ENCODE data around the gene SPATA6L.

Gene SPATA6L

DNA sequence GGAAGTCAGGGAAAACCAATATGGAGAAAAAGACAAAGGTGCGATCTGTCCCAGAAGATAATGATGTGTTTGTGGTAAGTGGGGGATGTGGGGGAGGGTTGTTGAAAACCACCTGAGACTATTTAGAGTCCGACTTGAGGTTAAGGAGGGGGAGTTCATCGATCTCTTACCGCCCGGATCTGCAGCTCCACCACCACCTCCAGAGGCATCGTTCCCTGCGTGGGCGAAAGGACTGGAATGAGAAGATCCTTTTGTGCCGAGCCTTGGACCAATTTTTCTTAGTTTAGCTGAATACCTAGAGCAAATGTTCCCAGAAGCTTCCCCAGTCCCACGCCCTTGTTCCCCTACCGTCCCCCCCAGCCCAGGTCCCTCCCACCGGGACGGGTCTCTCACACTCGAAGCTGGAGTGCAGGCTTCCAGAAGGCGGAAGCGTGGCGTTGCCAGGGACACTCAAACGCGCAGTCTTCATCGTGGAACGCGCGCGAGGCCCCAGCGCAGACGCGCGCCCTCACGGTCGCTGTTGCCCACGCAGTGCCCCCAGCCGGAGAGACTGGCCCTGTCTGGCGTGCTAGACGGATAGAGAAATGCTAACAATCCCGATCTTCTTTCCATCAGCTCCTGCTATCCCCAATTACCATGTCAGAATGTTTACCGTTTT lies at the start of gene SPATA6L:
SPATA6L (minus strand) TSS at position 439 of the 658 bp plus-strand sequence; CDS start at position 209, 230 bp downstream.
- in situ Hi-C loops (cut with MboI; ENCODE audit: low sequenced_read_pairs) = no loop called here

DNA sequence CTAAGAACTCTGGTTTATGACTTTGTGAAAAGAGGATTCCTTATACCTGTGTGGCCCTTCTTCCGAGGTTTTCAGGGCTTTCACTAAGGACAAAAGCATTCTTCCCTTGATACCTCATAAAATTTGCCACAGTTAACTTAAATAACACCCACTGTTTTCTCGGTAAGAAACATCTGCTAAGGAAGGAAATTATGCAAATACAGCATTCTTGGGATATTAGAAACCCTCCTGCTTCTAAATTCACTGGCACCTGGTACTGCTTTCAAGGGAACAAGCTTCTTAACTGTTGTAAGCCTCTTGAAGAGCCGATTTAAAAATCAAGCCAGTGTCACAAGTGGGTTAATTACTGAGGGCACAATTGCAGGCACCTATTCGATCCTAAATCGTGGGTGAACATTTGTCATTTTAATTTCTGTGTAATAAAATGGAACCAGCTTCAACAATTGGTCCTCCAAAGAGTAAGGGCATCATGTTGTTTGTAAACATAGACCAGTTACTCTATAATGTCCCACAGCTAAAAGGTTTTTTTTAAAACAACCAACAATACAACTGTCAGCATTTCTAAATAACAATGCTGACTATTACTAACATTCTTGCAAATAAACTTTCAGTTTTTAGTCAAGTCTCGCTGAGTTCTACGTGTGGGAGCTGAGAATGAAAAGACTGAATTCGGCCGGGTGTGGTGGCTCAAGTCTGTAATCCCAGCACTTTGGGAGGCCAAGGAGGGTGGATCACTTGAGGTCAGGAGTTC lies 48.2 kb upstream of the SPATA6L start:
- in situ Hi-C loops (cut with MboI; ENCODE audit: low sequenced_read_pairs) = no loop called here

DNA sequence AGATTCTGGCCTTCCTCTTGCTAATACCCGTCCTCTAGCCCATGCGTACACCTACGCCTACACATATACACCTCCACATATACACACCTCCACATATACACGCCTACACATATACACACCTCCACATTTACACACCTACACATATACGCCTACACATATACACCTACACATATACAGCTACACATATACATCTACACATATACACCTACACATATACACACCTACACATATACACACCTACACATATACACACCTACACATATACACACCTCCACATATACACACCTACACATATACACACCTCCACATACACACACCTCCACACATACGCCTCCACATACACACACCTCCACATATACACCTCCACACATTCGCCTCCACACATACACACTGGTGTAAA lies 47.6 kb upstream of the SPATA6L start:
- in situ Hi-C loops (cut with MboI; ENCODE audit: low sequenced_read_pairs) = no loop called here

- in situ Hi-C loops (cut with MboI; ENCODE audit: low sequenced_read_pairs) = no loop called here
Observed at GRCh38 chr9:4709380-4709779, 43.1 kb upstream of the SPATA6L start.

DNA sequence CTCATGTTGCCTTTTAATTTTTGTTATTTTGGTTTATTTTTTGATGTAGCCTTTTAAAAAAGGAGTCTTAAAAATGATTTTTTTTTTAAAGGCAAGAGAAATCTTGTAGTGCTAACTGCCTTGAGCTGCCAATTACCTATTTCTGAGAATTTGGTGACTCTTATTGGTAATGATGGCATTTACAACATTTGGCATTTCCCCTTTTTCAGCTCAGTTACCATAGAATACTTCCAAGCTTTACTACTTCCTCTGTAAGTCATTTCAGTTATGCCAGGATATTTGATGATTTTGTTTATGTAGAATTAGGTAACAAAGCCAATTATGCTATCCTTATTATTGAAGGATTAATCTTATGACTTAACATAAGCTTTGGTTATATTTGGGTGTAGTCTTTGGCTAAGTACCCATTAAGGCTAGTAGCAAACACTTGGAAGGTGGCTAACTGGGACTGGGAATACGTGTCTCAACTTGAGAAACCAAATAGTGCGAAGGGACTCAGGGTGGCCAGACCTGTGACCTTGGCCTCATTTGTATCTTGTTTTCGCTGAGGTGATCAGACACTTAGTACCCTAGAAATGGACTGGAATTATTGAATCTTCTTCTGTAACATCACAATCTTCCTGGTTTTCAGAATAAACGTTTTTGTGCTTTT lies 40.8 kb upstream of the SPATA6L start:
- in situ Hi-C loops (cut with MboI; ENCODE audit: low sequenced_read_pairs) = no loop called here

DNA sequence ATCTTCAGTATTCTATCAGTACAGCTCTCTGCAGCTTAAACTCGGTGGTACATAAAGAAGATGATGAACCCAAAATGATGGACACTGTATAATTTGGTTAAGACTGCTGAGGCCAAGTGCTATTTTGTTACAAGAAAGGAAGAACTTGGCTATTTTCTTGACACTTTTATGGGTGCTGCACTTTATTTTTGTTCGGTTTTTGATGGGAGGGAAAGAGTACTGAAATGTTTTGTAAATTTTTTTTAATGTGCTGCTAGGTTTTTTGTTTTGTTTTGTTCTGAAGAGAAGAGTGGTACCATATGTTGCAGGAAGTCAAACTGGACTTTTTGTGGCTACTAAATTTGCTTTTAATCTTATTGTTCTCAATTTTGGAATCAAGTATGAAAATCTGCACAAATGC lies 39.7 kb upstream of the SPATA6L start:
- in situ Hi-C loops (cut with MboI; ENCODE audit: low sequenced_read_pairs) = no loop called here

- in situ Hi-C loops (cut with MboI; ENCODE audit: low sequenced_read_pairs) = no loop called here
Observed at GRCh38 chr9:4704129-4704528, 37.8 kb upstream of the SPATA6L start.

DNA sequence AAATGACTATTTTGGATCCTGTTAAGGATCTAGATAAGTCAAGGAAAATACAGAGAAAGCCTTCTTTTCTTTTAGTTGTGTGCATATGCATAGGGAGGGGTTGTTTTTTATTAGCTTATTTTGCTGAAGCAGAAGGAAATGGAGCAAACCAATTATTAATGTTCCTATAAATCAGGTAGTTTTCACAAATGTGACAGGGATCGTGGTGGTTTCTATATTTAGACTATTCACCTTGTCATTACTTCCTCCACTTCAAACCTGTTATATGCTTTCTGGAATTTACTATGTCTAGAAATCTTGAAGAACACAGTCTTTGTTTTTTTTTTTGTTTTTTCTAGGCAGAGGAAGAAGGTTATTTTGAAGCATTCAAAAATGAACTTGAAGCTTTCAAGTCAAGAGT lies 35.2 kb upstream of the SPATA6L start:
- in situ Hi-C loops (cut with MboI; ENCODE audit: low sequenced_read_pairs) = no loop called here

DNA sequence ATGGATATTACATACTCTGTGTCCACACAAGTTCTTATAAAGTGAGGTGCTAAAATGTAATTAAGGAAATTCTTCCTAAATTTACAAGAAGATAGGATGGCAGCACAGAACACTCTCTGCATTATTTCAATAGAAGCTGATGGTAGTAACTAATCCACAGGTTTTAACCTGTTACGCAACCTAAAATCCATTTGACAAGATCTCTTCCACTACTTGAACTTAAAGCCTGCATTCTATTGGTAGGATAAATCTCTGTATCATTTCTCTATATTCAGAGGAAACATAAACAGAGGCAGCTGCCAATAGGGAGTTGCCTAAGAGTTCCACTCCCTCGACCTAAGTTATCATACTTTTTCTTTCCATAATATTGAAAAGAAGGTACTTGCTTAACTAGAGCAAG lies 34.7 kb upstream of the SPATA6L start:
- in situ Hi-C loops (cut with MboI; ENCODE audit: low sequenced_read_pairs) = no loop called here

GRCh38 chr9:4700091-4700490 lies 33.8 kb upstream of the SPATA6L start:
- in situ Hi-C loops (cut with MboI; ENCODE audit: low sequenced_read_pairs) = no loop called here

- in situ Hi-C loops (cut with MboI; ENCODE audit: low sequenced_read_pairs) = no loop called here
Observed at GRCh38 chr9:4691795-4692194, 25.5 kb upstream of the SPATA6L start.

DNA sequence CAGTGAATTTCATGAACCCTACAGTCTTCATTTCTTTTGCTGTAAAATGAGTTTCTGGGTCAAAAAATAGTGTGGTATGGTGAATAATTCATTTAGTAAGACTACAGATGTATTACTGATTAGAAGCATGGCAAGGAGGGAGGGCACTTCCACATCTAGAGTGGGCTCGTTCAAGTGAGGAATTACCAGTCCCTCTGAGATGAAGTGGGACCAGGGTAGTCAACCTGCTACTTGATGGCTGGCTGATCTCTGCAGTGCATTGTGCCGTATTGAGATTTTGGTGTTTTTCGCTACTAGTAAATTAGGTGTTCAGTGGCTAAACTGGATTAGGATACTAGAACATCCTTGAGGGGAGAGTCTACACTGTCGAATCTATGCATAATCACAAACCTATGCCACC lies 23.9 kb upstream of the SPATA6L start:
- in situ Hi-C loops (cut with MboI; ENCODE audit: low sequenced_read_pairs) = no loop called here

DNA sequence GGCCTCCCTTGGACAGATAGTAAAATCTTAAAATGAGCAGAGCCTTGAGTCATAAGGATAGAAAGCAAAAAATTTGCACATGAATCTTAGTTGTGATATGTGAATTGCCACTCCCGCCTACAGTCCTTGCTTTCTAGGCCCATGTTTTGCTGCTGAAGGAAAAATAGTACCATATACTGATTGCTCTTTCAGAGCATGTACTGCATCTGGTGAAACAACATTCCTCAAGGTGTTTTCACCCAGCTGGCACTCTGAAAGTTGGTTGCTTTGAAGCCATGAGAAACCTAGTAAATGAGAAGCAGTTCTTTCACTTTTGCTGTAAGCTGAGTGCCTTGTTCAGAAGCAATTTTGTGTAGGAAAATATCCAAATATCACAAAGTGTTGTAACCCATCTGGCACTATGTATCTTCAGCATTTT lies 23.4 kb upstream of the SPATA6L start:
- in situ Hi-C loops (cut with MboI; ENCODE audit: low sequenced_read_pairs) = no loop called here

- in situ Hi-C loops (cut with MboI; ENCODE audit: low sequenced_read_pairs) = no loop called here
Observed at GRCh38 chr9:4689021-4689420, 22.7 kb upstream of the SPATA6L start.

DNA sequence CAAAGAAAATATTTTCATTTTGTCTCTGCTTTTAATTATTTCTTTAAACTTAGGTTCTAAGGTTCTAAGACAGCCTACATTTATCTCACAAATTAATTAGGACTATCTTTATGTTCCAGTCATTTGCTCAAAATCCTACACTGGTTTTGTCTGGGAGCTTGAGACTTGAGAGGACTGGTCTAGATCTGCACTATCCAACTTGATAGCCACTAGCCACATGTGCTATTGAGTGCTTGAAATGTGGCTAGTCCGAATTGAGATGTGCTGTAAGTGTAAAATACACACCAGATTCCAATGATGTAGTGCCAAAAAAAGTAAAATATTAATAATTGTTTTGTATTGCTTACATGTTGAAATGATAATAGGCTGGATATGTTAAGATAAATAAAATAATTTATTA lies 20.3 kb upstream of the SPATA6L start:
- in situ Hi-C loops (cut with MboI; ENCODE audit: low sequenced_read_pairs) = no loop called here

DNA sequence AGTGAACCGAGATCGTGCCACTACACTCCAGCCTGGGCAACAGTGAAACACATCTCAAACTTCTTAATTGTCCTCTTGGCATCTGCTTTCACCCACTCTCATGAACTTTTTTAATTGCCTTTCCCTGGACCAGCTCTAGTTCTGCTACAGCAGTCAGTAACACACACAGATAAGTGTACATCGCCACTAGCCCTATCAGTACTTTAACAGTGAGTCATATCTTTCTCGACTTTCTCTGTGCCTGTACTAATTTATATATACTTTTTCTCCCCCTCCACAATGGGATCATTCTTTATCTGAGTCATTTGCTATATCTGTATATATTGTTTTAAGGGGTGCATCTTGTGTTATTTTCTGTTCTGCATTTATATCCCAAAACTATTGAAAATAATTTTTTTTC lies 19.8 kb upstream of the SPATA6L start:
- in situ Hi-C loops (cut with MboI; ENCODE audit: low sequenced_read_pairs) = no loop called here

DNA sequence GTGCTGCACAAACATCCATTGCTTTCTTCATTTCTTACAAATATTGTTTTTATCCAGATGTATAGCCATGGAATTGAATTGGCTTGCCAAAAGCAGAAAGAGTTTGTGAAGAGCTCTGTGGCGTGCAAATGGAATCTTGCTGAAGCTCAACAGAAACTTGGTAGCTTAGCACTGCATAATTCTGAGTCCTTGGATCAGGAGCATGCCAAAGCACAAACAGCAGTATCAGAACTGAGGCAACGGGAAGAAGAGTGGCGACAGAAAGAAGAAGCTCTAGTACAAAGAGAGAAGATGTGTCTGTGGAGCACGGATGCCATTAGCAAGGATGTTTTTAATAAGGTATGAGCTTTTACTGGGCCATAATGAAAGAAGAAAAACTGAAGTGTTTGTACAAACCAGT lies 18.5 kb upstream of the SPATA6L start:
- in situ Hi-C loops (cut with MboI; ENCODE audit: low sequenced_read_pairs) = no loop called here

DNA sequence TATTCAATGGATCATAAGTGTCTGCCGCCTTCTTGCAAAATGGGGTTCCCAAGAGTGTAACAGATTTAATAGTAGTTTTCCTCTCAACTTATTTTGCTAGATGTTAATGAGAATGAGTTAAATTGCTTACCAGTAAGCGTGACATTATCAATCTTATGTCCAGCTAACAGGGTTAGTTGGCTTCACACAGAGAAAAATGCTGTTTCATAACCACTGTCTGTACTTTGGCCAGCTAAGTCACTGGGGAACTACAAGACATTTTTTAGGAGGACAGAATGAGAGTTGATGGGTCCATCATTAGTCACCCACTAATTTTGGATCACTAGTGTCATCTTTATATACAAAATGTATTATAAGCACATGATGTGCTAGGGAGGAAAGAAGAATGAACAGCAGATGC lies 14.5 kb upstream of the SPATA6L start:
- in situ Hi-C loops (cut with MboI; ENCODE audit: low sequenced_read_pairs) = no loop called here

DNA sequence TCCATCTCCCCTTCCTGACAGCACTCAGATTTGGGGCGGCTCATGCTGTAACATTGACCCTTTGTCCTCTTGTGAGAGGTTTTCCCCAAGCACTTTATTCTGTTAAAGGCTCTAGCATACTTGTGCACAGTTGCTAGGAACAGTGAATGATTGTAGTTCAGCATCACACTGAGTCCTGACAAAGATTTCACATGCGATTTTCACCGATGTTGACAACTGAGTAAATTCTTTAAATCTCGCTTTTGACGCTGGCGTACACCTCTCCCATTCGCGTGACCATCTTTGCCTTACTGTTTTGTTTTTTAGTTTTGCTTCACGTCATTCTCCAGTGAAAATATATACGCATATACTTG lies 13.9 kb upstream of the SPATA6L start:
- in situ Hi-C loops (cut with MboI; ENCODE audit: low sequenced_read_pairs) = no loop called here

DNA sequence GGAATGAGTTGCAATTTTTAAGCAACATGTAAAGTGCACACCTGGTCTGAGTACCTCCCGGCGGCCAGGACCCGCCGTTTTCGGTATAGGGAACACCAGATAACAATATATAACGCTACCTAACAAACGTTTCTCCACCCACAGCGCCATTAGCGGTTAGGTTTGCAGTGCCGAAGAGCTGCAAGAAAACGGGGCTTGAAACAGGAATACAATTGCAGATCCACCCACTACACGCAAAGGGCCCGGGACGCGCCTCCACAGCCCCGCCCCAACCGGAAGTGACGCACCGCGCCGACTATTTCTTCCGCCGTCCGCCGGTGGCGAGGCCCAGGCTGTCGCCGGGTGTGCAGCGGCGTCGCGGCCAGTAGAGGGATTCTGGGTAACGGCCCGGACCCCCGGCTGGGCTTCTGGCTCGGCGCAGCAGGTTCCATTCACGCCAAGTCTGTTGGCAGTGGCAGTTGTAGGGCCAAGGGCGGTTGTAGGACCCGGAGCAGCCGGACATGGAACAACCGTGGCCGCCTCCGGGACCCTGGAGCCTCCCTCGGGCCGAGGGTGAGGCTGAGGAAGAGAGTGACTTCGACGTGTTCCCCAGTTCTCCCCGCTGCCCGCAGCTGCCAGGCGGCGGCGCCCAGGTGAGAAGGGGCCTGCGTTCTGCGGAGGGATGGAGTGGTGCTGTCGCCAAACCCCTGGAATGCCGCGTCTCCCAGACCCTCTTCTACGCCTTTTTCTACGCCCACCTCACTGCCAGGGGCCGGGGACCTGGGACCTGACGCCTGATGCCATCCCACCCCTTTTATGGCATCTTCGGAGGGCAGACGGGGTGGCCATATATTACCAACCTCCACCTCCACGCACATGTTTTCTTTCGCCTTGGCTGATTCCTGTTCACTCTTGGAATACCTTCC lies 13.2 kb upstream of the SPATA6L start, which contains the start of gene CDC37L1:
CDC37L1 (plus strand) TSS at position 302 of the 905 bp plus-strand sequence; CDS start at position 501, 199 bp downstream.
- in situ Hi-C loops (cut with MboI; ENCODE audit: low sequenced_read_pairs) = no loop called here

DNA sequence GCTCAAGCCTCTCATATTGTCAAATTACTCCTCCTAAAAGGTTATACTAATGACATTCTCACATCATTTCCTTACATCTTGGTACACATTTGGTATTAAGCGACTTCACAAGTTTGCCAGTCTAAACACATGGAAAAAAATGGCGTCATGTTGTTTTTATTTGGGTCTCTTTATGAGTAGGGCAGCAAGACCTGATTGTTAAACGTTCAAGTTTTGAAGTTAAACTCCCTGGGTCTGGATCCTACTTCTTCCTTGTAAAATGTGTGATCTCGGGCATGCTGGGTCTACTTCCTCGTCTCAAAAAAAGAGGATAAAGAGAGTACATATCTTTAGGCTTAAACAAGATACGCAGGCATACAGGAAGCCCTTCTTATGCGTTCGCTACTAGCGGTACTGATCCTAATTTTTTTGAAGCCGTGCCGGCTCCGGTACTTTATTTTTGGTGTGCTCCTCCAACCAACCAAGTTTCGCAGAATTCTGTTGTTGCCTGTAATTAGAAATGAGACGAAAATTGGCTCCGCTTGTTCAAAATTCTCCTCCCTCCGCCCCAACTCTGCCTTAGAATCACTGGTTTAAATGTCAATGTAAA lies 12.5 kb upstream of the SPATA6L start:
- in situ Hi-C loops (cut with MboI; ENCODE audit: low sequenced_read_pairs) = no loop called here

All from hTERT RPE-1 (cell line).